NCI-H2107 (cell line): ENCODE results near the gene CD55.
"Not testable (repeated sequence)": the region's sequence is repeated elsewhere in the genome, so short reads cannot be mapped to it uniquely, and the experiment has no call there.

Experiments used
- DNase-seq: peaks from one replicate; lab custom pipeline; 2025; lab: John Stamatoyannopoulos, UW

CD55 gene

GRCh38 chr1:207306023-207306422 lies 15.5 kb upstream of the CD55 start:
- no peak for DNase-seq

GRCh38 chr1:207306603-207307002 lies 14.9 kb upstream of the CD55 start:
- DNase-seq: no peak

- no peak for DNase-seq
Observed at GRCh38 chr1:207308451-207309190, 12.9 kb upstream of the CD55 start.

- no peak for DNase-seq
Observed at GRCh38 chr1:207309745-207310273, 11.7 kb upstream of the CD55 start.

- no peak for DNase-seq
Observed at GRCh38 chr1:207311888-207312603, 9.4 kb upstream of the CD55 start.

- DNase-seq: no peak
Observed at GRCh38 chr1:207312604-207312920, 8.9 kb upstream of the CD55 start.

- no peak for DNase-seq
Observed at GRCh38 chr1:207313131-207313530, 8.3 kb upstream of the CD55 start.

- DNase-seq: no peak
Observed at GRCh38 chr1:207314816-207315215, 6.7 kb upstream of the CD55 start.

GRCh38 chr1:207315435-207315834 lies 6.0 kb upstream of the CD55 start:
- DNase-seq: no peak

GRCh38 chr1:207316141-207316540 lies 5.3 kb upstream of the CD55 start:
- DNase-seq: no peak

- no peak for DNase-seq
Observed at GRCh38 chr1:207316622-207317391, 4.7 kb upstream of the CD55 start.

- no peak for DNase-seq
Observed at GRCh38 chr1:207317561-207317960, 3.9 kb upstream of the CD55 start.

- no peak for DNase-seq
Observed at GRCh38 chr1:207318072-207318619, 3.3 kb upstream of the CD55 start.

GRCh38 chr1:207319199-207319598 lies 2.3 kb upstream of the CD55 start:
- no peak for DNase-seq

- DNase-seq: not testable (repeated sequence)
Observed at GRCh38 chr1:207320105-207320504, 1.4 kb upstream of the CD55 start.

- no peak for DNase-seq
Observed at GRCh38 chr1:207321790-207322645, 540 bp downstream of the CD55 start.

GRCh38 chr1:207323425-207324225 lies 2.1 kb downstream of the CD55 start:
- no peak for DNase-seq

- DNase-seq: no peak
Observed at GRCh38 chr1:207328004-207328403, 6.5 kb downstream of the CD55 start.

GRCh38 chr1:207328908-207329440 lies 7.5 kb downstream of the CD55 start:
- DNase-seq: no peak

GRCh38 chr1:207329469-207329868 lies 8.0 kb downstream of the CD55 start:
- no peak for DNase-seq
